NCI-H1105 (cell line): ENCODE data around the gene CD59.
"Not testable (repeated sequence)": the region's sequence is repeated elsewhere in the genome, so short reads cannot be mapped to it uniquely, and the experiment has no call there.

ENCODE experiments used
- DNase-seq: peaks from one replicate; lab custom pipeline; 2025; lab: John Stamatoyannopoulos, UW

Gene CD59

DNA sequence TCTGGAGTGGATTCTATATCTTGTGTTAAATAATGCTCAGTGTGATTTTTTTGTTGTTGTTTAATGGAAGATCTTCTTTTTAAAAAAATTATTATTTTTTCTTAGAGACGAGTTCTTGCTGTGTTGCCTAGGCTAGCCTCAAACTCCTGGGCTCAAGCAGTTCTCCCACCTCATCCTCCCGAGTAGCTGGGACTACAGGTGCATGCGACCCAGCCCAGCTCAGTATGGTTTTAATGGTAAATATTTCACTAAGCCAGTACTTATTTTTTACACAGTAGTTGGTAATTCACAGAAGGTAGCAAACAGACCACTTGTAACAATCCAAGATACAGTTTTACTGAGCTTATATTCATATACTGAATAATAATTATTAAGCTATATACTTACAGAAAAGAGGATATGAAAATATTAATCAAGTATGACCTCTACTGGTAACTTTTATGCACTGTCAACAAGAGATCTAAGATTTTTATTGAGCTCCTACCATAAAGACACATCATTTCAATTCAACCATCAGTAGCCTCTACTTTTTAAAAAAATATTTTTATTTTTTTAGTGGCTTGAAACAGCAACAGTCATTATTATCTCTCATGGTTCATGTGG lies 6.1 kb upstream of the CD59 start:
- no peak for DNase-seq

DNA sequence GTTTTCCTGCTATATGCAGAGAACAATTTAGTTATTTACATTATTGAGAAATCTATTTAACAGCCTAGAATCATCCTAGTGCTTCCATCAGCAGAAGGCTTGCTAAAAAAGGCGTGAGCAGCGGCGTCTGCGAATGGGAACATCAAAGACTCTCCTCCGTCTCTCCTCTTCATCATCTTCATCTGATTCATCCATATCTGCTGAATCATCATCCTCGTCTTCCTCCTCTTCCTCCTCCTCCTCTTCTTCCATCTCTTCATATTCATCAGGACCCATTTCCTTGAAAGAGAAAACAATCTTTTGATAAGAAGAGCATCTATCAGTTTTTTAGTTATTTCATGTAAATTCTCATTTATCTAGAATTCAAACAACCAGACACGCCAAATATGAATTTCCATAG lies 5.6 kb upstream of the CD59 start:
- DNase-seq, result no peak

DNA sequence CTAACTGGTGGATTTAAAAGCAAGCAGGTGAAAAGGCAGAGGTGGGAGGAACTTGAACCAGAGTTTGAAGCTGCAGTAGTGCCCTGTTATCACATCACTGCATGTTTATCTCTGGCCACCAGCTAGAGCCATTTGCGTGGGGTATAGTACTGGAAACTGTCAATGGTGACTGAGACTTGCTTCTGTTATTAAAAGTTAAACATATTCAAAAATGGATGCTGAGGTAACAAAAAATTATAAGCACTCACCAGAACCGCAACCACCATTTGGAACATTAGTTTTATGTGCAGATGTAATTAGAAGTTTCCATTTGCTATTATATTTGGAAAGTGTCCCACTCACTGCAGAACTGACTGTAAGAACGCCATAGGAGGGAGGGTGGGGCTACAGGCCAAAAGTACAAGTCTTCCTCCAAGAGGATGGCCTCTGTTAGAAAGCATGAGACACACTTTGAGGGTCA lies 1.2 kb upstream of the CD59 start:
- DNase-seq, result no peak

DNA sequence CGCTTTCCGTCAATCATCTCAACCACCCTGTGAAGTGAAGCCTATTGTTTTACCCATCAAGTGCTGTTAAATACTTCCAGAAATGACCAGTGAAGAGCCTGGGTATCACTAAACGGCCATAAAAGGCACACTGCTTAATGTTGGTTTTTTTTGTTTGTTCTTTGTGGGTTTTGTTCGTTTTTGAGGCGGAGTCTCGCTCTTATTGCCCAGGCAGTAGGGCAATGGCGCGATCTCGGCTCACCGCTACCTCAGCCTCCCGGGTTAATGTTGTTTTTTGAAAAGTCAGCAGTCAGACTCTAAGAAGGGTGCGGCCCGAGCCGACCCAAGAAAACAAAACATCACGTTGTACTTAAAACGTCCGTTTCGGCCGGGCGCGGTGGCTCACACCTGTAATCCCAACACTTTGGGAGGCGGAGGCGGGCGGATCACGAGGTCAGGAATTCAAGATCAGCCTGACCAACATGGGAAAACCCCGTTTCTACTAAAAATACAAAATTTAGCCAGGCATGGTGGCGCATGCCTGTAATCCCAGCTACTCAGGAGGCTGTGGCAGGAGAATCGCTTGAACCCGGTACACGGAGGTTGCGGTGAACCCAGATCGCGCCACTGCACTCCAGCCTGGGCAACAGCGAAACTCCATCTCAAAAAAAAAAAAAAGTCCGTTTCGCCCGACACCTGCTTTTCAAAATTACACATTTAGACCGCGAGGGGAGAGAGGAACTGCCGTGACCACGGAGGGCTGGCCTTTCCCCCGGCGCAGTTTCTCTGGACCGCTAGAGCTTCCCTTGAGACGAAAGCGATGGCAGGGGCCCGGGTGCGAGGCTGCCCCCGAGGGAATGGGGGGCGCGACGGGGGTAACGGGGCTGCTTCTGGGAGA lies 714 bp downstream of the CD59 start:
- DNase-seq, result peak; percentile 35

DNA sequence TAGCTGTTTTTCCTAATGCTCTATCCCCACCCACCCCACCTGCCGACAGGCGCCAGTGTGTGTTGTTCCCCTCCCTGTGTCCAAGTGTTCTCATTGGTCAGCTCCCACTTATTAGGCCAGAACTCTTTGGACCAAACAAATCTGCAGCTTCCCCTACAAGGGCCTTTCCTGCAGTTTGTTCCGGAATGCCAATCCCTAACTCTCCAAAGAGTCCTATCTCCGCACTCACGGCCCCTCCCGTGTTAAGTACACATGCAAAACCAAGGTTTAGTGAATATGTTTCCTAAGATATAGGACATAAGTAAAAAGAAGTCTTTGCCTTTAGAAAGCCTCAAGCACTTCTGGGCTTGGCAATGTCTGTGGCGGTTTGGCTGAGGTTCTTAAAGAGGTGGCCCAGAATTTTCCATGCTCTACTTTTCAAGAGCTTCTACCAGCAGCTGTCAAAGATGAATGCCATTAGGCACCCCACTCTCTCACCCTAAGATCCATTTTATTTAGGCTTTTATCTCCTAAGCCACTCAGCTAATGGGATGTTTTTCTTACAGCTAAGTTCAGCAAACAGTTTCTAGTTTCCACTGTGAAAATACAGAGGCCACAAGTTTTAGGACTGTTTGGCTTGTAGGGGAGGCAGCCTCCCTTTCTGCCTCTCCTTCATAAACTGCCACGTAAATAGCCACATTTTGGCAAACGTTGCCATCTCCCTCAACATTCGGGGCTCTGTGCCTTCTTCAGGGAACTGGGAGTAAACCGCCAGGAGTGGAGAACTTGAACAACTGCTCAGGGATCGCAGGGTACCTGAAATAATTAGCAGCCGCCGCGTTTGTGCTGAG lies 1.6 kb downstream of the CD59 start:
- DNase-seq, result peak; percentile 38

DNA sequence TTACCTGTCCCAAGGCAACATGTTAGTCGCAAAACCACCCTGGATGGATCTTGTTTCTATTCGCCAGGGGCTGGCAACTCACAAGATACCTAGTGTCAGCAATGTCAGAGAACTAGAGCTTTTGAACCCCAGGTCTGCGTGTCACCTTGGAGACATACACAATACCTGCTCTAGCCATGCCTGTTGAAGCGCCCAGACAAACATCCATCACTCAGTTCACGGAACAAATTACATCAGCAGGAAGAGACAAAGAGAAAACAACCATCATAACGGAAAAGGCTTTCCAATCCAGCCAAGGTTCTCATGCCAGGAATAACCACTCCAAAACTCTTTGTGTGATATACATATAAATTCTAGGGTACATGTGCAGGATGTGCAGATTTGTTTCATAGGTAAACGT lies 2.2 kb downstream of the CD59 start:
- DNase-seq, result no peak

DNA sequence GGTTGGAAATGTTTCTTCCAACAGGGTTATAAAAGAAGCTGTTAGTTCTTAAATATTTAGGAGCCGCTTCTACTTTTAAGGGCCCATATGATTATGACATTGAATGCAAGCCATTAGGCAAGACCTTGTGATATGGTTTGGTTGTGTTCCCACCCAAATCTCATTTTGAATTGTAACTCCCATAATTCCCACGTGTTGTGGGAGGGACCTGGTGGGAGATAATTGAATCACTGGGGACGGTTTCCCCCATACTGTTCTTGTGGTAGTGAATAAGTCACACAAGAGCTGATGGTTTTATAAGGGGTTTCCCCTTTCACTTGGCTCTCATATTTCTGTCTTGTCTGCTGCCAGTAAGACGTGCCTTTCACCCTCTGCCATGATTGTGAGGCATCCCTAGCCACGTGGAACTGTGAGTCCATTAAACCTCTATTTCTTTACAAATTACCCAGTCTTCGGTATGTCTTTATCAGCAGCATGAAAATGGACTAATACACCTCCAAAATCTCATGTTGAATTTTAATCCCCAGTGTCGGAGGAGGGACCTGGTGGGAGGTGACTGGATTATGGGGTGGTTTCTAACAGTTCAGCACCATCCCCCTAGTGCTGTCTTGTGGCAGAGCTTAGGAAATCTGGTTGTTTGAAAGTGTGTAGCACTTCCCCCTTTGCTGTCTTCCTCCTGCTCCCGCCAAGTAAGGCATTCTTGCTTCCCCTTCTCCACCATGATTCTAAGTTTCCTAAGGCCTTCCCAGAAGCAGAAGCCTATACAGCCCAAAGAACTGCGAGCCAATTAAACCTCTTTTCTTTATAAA lies 4.3 kb downstream of the CD59 start:
- DNase-seq, result no peak

DNA sequence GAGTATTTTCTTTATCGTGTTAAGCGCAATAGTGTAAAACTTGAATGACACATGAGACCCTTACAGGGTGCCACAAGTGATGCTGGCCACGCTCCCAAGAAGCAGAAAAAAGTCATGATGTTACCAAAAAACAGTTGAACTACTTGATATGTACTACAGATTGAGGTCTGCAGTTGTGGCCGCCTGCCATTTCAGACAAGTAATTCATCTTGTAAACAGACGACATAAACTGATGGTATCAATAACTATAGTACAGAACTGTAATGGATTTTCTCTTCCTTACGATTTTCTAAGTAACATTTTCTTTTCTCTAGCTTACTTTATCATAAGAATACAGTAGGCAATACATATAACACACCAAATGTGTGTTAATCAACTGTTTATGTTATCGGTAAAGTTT lies 5.5 kb downstream of the CD59 start:
- no peak for DNase-seq

DNA sequence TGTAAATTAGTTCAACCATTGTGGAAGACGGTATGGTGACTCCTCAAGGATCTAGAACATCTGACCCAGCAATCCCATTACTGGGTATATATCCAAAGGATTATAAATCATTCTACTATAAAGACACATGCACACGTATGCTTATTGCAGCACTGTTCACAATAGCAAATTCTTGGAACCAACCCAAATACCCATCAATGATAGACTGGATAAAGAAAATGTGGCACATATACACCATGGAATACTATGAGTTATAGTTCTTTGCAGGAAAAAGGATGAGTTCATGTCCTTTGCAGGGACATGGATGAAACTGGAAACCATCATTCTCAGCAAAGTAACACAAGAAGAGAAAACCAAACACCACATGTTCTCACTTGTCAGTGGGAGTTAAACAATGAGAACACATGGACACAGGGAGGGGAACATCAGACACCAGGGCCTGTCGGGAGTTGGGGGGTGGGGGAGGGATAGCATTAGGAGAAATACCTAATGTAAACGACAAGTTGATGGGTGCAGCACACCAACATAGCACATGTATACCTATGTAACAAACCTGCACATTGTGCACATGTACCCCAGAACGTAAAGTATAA lies 7.1 kb downstream of the CD59 start:
- not testable (repeated sequence) for DNase-seq

DNA sequence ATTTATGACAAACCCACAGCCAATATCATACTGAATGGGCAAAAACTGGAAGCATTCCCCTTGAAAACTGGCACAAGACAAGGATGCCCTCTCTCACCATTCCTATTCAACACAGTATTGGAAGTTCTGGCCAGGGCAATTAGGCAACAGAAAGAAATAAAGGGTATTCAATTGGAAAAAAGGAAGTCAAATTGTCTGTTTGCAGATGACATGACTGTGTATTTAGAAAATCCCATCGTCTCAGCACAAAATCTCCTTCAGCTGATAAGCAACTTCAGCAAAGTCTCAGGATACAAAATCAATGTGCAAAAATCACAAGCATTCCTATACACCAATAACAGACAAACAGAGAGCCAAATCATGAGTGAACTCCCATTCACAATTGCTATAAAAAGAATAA lies 8.7 kb downstream of the CD59 start:
- not testable (repeated sequence) for DNase-seq

DNA sequence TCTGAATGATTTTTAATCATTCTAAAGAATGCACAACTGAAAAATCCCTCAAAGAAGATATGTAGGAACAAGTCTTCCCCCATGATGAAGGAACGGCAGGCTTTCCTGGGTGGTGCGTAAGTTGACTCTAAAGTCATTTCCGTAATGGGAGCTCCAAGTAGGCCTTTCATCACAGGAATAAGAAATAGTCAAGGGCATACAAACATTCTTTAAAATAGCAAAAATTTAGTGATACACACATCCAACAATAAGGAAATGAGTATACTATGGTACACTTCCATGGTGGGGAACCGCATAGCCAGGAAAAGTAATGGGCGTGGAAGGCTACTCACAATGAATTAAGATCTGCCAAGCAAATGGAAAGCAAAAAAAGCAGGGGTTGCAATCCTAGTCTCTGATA lies 10.7 kb downstream of the CD59 start:
- no peak for DNase-seq

DNA sequence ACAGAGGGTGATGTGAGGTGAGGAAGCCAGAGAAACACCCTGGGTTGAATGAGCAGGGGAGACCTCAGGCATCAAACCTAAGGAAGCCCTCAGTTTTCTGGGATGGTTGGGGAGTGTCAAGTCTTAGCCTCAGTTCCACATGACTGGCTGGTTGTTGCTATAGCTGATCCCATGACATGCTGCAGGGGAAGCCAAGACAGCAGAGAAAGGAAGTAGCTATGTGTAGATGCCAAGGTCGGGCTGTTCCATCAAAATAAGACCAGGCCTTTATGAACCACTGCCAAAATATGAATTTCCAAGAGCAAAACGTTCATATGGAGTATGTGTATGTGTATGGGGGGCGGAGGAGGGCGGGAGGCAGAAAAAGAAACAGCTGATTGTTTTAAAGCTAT lies 11.6 kb downstream of the CD59 start:
- DNase-seq, result no peak

DNA sequence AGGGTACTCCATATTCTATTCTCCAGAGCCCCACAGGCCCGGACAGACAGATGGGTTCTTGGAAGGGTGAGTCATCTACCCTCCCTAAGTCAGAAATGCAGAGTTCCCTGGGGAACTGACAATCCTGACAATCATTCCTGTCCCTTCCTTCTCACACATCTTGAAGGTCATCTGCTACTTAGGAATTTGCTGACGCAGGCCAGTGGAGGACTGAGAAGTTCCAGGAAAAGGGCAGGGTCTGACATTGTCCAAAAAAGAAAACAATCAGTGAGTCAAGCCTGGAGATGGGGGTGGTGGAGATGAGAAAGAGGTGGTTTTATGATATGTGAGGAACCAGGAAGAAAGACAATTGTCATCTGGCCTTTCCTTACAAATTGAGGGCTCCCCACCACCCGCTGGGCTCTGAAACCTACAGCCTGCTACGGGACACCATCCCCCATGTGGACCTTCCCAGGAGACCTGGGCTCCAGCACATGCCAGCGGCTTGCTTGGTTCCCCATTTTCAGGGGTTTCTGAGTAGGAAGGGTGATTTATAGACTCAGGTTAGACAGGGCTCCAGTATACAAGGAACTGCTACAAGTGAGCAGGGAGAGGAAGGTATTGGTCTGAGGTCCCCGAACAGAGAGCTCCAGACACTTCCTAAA lies 12.9 kb downstream of the CD59 start:
- no peak for DNase-seq

DNA sequence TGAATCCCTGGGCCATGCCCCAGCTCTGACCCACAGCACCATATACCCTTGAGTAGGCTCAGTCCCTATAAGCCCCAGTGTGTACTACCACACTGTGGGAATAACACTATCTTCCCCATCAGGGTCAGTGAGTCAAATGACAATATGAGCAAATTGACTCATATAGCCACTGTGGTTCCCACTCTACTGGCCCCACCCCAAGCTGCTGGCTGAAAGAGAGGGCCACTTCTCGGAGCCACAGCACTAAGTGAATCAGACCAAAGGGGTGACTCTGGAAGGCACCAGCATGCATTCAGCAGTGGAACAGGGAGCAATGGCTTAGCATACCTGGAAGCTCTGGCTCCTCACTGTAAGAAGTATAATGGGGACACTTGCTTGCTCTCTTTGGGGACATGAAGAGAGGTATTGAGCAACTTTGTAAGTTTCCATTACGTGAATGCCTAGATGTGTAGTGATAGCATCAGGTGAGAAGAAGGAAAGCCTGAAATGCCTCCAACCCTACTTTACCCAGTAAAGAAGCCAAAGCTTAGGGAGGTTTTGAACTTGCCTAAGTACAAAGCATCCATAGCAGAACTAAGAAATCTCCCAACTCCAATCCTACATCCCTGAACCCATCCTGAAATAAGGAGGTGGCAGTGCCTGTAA lies 13.5 kb downstream of the CD59 start:
- DNase-seq, result no peak

DNA sequence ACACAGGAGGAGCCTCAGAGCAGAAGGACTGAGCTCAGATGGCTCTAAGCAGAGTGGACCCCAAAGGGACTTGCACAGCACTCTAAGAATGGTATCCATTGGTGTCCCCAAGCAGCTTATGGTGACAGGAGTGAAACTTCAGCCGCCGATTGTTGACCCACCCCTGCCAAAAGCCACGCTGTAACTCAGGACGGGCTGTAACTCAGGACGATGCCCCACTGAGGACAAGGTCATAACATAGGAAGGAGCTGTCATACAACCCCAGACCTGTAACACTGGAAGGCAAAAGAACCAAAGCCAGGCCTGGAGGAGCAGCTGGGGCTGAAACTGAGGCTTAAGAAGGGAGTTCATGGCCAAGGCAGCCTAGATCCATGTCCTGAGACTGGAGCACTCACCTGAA lies 14.2 kb downstream of the CD59 start:
- no peak for DNase-seq

DNA sequence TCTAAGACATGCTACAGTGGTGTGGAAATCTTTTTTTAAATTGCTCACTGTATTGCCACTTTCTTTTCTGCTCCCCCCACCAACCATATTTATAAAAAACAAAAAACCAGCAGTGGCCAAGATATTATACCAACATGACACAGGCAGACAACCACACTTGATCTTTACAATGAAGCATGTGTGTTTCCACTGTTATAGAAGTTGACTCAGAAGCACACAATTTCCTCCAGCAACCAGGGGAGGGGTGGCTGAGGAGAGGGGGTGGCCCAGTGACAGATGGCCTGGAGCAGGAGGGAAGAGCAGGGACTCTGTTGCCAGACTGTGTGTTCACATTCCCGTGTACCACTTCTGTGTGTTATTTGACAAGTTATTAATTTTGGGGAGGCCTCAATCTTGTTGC lies 14.8 kb downstream of the CD59 start:
- no peak for DNase-seq

DNA sequence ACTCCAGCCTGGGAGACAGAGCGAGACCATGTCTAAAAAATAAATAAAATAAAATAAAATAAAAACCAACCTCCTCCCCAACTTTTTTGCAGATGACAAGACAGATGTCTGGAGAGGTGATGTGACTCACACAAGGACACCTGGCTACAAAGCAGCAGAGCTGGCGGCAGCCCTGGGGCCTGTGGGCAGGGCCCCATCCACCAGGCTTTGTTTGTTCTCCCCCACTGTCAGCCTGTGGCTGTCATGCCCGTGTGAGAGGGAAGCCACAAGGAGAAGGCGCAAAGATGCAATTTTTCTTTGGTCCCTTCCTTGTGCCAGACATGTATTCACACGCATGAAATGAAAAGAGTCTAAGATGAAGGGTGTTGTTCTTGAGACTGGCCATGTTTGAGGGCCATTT lies 16.6 kb downstream of the CD59 start:
- no peak for DNase-seq

DNA sequence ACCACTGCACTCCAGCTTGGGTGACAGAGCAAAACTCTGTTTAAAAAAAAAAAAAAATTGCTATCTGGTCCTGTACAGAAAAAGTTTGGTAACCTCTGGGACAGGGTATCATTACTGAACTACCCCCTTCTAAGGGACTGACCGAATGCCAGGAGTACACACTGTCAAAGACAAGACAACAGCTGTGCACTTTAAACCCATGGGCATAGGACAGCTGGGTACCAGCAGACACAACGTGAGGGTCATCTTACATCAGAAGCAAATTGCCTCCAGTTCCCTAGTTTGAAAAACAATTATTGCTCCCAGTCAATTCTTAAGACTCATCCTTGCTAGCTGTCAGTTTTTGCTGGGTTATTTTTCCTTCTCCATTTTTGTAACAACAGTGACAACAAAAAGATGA lies 17.8 kb downstream of the CD59 start:
- no peak for DNase-seq

DNA sequence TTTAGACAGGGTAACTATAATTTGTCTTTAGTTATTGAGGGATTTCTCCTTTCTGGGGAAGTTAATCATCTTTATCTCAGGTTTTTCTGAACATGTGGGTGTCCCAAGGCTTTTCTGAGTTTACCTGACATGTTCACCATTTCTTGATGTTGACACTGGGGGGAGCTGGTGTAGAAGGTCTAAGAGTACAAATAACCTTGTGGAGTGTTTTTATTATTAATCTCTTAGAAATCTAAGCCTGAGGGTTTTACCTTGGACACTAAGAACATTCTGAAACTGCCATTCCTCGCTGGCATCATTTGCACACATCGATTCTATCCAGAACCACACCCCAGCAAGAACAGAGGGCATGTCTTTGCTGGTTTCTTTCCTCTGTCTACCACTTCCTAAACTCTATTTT lies 20.0 kb downstream of the CD59 start:
- no peak for DNase-seq

DNA sequence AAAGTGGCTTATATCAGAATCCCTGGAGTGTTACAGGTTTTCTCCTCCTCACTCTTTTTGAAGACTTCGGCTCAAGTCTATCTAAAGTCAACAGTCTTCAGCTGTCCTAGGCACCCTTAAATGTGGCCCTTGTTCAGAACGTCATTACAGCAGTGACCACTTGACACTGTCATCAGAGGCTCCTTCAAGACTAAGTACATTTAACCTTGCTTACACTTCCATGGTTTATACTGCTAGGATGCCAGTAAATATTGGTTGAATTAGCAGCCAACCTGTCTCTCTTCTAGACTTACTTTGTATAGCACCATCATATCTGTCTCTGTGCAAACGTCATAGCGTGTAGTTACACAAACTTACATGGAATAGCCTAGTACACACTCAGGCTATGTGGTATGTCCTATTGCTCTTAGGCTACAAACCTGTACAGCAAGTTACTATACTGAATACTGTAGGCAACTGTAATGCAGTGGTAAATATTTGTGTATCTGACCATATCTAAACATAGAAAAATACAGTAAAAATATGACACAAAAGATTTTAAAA lies 22.3 kb downstream of the CD59 start:
- no peak for DNase-seq
